Measurements from ENCODE around the gene TUBB6.

Gene TUBB6

DNA sequence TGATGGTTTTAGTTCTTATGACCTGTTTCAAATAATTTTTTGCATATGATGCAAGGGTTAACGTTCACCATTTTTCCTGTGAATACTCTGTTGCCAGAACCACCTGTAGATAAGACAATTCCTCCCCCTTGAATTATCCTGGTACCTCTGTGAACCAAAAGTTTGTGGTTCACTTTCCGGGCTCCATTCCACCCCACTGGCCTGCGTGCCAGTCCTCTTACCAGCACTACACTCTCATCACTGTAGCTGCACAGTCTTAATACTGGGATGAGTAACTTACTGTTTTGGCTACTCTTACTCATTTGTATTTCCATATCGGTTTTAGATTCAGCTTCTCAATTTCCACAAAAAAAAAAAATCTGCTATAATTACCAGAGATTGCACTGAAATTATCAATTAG lies 34.6 kb downstream of the TUBB6 start:
- no peak for DNase-seq

DNA sequence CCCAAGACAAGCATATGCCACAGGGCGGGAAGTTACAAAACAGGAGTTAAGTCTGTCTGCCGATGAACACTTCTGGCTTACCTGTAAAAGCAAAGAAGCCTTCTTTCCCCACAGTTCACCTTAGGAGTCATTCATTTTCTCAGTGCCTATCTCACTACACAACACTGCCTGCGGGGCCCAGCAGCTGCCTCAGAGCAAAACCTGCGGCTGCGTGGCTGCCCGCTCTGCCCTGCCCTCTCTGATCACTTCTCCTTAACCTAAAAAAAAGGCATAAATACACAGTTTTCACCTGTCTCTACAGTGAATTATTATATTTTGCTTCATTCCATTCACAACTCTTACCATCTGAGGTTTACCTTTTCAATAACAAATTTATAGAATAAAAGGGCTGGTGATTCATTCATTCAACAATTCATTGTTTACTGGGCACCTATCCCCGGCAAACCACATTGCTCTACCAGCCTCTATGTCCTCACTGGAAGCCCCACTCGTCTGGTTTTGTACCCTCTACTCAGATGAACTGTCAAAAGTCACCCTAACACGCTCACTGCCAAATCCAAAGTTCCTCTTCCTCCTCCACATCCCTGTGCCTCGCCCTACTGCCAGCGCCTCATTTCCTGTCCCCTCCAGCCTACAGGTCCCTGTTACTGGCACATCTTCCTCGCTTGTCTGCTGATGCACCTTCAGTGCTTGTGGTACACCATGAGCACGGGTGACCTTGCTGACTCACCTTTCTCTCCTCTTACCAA lies 37.6 kb downstream of the TUBB6 start:
- DNase-seq: no peak

DNA sequence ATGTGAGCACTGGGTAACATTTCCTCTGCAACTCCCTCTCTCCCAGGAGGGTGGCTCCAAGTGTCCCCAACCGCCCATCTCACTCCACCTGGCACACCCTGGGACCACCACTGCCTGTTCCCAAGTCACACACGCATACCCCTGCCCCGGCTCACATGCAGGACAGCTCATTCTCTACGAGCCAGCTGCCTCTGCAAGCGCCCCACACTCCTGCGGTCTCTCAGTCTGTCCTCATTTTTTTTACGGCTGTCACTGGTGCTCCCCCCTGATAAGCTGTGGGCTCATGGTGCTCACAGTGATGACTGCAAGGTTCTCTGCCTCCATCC lies 38.2 kb downstream of the TUBB6 start:
- DNase-seq: no peak

DNA sequence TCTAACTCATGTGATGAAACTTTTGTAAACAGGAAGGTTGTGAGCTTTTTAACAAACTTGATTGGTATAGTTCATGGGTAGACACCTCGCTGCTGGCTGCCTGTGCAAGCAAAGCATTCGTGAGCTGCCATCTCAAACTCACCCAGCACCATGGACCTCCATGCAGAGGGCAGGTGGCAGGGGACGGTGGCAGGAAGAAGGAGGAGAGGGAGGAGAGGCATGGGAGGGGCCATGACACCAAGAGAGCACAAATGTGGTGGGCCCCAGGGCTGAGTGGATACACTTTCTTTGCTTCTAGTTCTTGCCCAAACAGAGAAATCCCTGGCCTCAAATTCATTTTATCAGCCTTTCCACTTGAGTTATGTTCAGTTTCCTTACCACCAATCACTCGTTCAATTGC lies 39.9 kb downstream of the TUBB6 start:
- no peak for DNase-seq

DNA sequence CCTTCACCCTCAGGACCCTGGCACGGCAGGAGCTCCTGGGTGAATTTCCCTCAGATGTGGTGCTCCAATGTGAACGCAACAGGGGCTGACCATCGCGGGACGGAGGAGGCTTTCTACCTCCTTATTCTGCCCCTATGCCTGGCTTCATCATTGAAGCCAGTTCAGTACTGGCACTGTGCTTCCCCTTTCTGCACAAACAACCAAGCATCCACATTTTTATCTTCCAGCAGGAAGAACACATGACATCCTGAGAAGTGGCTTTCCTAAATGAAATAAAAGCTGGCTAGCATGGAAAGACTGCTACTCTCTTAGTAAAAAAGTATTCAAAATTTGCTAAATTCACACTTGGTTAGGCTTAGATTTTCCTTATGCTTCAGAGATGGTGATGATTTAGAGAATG lies 44.1 kb downstream of the TUBB6 start:
- no peak for DNase-seq

DNA sequence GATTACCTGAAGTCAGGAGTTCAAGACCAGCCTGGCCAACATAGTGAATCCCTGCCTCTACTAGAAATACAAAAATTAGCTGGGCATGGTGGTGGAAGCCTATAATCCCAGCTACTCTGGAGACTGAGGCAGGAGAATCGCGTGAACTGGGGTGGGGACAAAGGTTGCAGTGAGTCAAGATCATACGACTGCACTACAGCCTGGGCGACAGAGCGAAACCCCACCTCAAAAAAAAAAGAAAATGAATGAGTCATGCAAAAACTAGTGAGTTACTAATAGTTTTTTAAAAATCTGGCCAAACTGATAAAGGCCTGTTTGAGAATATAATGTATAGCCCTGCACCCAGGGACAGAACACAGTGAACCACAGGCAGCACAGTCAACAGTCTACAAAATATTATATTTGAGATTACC lies 51.5 kb downstream of the TUBB6 start:
- no peak for DNase-seq

DNA sequence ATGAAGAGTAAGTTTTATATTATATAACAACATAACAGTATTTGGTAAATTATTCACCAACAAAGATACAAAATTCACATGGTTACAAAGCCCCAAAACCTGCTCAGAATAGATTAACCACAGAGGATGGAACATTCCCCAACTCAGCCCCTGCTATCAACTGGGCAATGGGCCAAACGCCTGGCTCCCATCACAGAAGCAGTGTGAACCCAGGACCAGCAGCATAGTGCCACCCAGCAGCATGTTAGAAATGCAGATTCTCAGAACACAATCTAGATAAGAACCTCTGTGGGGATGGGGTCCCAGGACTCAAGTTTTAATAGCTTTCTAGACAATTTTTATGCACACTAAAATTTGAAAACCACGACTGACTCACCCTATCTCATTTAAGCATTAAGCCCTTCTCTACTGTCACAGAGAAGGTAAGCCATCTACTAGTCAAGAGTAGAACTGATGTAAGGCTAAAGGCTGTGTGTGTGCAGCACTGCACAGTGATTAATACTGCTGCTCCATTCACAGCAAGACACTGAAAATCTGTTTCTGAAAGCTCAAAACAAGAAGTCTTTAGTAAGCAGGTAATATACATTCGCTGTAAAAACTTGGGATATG lies 53.8 kb downstream of the TUBB6 start:
- no peak for DNase-seq

DNA sequence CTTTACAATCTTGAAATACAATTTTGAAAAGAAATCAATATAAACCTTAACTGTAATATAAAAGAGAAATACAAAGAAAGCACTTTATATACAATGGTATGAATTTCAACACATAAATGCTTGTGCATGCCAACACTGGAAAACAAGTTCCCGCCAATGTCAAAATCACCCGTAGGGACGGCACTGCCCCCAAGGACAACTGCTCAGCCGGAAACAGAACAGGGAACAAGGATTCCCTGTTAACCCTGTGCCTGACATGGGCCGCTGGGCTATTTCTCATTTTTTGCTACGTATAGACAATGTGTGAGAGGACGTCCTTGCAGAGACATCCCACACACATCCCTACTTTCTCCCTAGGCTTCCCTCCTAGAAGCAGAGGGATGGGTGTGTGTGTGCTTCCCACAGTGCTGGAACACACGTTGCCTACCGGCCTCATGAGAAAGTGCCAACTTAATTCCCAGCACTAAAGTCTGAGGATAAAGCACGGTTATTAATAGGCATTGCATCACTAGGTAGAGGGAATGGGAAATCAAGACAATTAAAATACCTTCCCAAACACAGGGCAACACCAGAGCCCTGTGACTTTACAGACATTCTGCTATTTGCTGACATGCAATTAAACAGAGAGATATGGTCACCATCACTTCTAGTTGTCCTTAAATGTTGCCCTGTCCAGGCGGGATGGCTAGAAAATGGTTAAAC lies 54.6 kb downstream of the TUBB6 start:
- no peak for DNase-seq

DNA sequence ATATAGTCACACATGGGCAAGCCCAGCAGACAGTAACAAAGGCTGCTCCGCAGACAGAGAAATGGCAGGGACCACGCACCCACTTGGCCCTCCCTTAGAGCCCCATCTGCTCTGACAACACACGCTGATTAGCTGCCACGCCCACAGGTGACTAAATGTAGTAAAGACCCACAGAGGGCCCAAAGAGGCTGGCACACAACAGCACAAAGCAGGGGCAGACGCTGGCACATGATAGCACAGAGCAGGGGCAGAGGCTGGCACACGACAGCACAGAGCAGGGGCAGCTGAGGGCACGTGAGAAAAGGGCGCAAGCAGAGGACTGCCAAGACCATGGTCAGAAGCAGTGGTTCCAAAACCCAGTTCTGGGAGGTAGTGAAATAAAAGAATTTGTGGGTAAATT lies 58.3 kb downstream of the TUBB6 start:
- no peak for DNase-seq

DNA sequence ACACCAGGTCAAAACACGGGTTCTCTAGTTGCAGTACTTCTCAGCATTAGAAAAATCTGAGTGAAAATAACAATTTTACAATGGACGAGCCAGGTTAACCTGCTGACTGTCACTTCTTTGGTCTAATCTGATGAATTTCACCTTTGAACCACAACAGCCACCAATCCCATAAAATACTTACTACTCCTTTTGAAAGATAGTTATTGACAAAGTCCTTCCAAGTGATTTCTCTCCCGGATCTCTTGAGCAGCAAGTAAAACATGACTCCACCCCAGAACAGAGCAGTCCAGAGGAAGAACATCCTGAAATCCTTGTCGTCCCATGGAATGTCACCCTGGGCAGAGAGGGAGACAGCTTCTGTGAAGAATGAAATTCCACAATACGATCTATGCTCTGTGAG lies 58.7 kb downstream of the TUBB6 start:
- no peak for DNase-seq

DNA sequence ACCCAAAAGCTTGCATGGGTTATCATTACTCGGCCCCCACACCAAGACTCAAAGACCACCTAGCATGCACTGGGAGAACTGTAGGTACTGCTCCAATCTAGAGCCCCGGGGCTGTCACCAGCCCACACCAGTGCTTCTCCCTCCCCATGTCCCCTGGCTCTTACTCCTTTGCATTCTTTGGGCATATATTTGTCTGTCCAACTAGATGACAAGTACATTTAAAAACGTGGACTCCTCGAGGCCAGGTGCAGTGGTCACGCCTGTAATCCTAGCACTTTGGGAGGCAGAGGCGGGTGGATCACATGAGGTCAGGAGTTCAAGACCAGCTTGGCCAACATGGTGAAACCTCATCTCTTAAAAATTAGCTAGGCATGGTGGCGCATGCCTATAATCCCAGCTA lies 61.2 kb downstream of the TUBB6 start:
- no peak for DNase-seq

DNA sequence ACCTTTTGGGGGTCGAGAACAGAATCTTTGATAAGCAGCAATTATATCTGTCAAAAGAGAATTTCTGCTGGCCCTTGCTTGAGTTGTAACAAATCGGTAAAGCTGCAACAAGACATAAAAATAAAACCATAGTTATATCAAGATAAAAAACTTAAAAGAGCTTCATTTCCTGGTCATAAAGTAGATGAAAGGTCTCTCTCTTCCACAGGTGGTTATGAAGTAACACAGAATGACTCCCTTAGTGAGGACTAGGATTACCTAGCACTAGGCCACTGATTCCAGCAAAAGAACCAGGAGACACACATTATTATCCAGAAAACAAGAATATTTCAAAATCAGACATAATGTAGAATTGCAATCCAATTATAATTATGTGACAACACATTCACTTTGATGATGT lies 63.5 kb downstream of the TUBB6 start:
- DNase-seq: no peak

DNA sequence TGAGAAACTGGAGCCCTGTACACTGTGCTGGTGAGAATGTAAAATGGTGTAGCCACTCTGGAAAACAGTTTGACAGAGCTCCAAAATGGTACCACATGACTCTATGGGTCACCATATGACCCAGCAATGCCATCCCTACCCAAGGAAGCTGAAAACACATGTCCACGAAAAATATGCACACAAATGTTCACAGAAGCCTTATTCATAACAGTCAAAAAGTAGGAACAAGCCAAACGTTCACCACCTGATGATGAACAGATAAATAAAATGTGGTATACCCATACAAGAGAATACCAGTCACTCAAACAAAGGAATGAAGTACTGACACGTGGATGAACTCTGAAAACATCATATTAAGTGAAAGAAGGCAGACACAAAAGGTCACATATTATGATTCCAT lies 64.4 kb downstream of the TUBB6 start:
- DNase-seq: no peak

DNA sequence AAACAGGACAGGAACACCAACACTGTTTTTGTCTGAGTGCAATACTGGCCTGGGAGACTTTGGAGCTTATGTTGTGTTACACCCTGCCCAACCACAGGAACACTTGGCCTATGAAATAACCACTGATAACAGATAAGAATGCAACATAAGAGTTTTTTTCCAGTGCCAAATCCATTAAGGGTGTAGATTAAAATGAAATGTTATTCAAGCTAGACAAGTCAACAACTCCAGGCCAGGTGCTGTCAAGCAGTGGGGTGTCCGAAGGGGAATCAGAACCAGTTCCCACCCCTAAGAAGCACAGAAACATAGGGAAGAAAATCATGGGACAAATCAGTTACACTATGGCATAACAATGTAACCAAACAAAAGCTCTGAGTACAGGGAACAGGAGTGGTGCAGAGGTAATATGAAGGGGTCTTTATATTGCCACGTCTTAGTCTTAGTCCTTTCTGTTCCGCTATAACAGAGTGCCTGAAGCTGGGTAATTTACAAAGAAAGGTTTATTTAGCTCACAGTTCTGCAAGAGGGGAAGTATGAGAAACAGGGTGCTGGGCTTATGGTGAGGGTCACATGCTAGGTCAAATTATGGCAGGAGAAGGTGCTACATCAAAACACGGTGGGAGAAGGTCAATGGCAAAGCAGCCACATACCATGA lies 65.2 kb downstream of the TUBB6 start:
- no peak for DNase-seq

DNA sequence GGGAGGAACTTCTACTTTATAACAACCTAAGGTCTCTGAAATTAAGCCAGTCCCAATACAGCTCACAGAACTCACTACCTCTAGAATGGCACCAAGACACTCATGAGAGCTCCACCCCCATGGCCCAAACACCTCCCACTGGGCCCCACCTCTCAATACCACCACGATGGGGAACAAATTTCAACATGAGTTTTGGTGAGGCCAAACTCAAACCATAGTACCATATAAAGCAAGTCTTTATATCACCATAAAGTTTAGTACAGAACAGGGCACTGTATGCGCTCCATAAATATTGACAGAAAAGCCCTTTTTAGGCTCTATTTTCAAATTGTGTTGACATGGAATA lies 65.7 kb downstream of the TUBB6 start:
- no peak for DNase-seq

DNA sequence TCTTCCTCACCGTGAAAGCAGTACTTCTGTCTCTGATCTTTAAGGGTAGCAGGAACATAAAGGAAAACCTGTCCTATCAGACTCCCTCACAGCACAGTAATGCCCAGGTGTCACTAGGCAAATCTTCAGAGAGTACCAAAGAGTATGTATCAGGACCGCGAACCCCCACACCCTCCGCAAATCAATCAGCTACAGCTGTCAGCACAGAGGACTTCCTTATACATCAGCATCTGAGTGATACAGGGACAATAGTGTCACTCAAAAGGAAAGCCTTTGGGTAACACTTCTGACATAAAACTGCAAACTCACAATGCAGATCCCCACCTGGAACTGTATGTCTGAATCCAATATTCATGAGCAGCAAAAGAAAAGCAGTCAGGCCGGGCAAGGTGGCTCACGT lies 66.4 kb downstream of the TUBB6 start:
- no peak for DNase-seq
